HCT116 (cell line): ENCODE measurements around the gene SNF8. TPM values are rescaled to one million over a fixed set of nuclear protein-coding genes. Genes with fewer than 3 reads are reported as not detected.

Experiments
- ATAC-seq: fragments of 200-7000 bp; cut with Tn5 transposase; 2 replicates; pipeline ENCODE4 v1.9.1; 2020; ENCODE audit warnings: mild to moderate bottlenecking, moderate library complexity
- BruUV-seq: library from RNA; stranded (reverse); fragments of 400-500 nt; replicated peaks from 2 replicates; lab custom pipeline; 2021; lab: Mats Ljungman, UMichigan
- CTCF ChIA-PET: fragments of 300-600 bp; sonication (Branson Sonifier 250); formaldehyde crosslinking; loops from one replicate; lab custom pipeline; 2021; ENCODE audit warnings: antibody characterized with exemption; lab: Charles Lee
- POLR2A ChIA-PET: fragments of 300-600, 350-600 bp; sonication (Branson Sonifier 250); formaldehyde crosslinking; loops from one replicate; lab custom pipeline; 2021; ENCODE audit warnings: antibody characterized with exemption; lab: Charles Lee
- RAD21 ChIA-PET, 2 experiments: fragments of 300-600 bp; sonication (Branson Sonifier 250); formaldehyde crosslinking; loops; one replicate each; lab custom pipeline; 2023; ENCODE audit warnings: low total read pairs in 2 of 2; ENCODE audit not compliant: uncharacterized antibody in 2 of 2, unreplicated experiment in 2 of 2, low non-redundant PET in 1 of 2; lab: Charles Lee
- DNase-seq: peaks from one replicate; pipeline ENCODE4 v3.0.0-alpha.2; 2010; ENCODE audit warnings: low read depth, low spot score
- H2AFZ ChIP-seq: fragments of 200-600 bp; shearing (Covaris generic), sonication (generic); 2 replicates; pipeline ENCODE4 v1.6.1; 2017; ENCODE audit warnings: low read depth, mixed run types, mixed read lengths, antibody characterized with exemption, low read length; ENCODE audit not compliant: poor library complexity, severe bottlenecking
- H3K27ac ChIP-seq: 2 replicates; pipeline ENCODE4 v1.5.1; 2012; ENCODE audit warnings: low read depth, low read length
- H3K27me3 ChIP-seq: fragments of 200-600 bp; sonication (generic); 2 replicates; pipeline ENCODE4 v1.6.1; 2016; ENCODE audit warnings: mixed run types, low read length, mixed read lengths; ENCODE audit not compliant: insufficient read depth
- H3K36me3 ChIP-seq, 2 experiments: fragments of 200-500 bp in 1 of 2; fragments of 200-600 bp in 1 of 2; sonication (Bioruptor generic) in 1 of 2; sonication (generic) in 1 of 2; 2 replicates each; pipeline versions ENCODE4 v1.5.1 to v1.6.1; 2014 to 2016; ENCODE audit warnings: low read length in 2 of 2, inconsistent platforms in 1 of 2, mixed read lengths in 1 of 2, mixed run types in 1 of 2; ENCODE audit not compliant: insufficient read depth in 2 of 2, control insufficient read depth in 1 of 2
- H3K4me1 ChIP-seq, 2 experiments: fragments of 200-600 bp in 1 of 2; sonication (generic) in 1 of 2; 2 replicates each; pipeline versions ENCODE4 v1.5.1 to v1.6.1; 2012 to 2017; ENCODE audit warnings: low read length in 2 of 2, inconsistent platforms in 1 of 2, mild to moderate bottlenecking in 1 of 2, mixed read lengths in 1 of 2, mixed run types in 1 of 2, moderate library complexity in 1 of 2; ENCODE audit not compliant: insufficient read depth in 2 of 2, control insufficient read depth in 1 of 2
- H3K4me2 ChIP-seq: fragments of 200-600 bp; sonication (generic); 2 replicates; pipeline ENCODE4 v1.6.1; 2017; ENCODE audit warnings: mixed run types, low read length, mixed read lengths
- H3K4me3 ChIP-seq, 2 experiments: fragments of 200-600 bp in 1 of 2; sonication (generic) in 1 of 2; replicated peaks in 1 of 2; 2 replicates each; pipeline ENCODE4 v1.5.1; 2011 to 2016; ENCODE audit warnings: low read length in 2 of 2, control low read depth in 1 of 2, low read depth in 1 of 2, mild to moderate bottlenecking in 1 of 2, mixed read lengths in 1 of 2, mixed run types in 1 of 2
- H3K79me2 ChIP-seq: fragments of 200-600 bp; sonication (generic); 2 replicates; pipeline ENCODE4 v1.6.1; 2017; ENCODE audit warnings: mild to moderate bottlenecking, mixed run types, low read length, moderate library complexity, mixed read lengths; ENCODE audit not compliant: insufficient read depth
- H3K9ac ChIP-seq: fragments of 200-600 bp; sonication (generic); 2 replicates; pipeline ENCODE4 v1.6.1; 2016; ENCODE audit warnings: low read length, mixed read lengths
- H3K9me2 ChIP-seq: fragments of 200-600 bp; sonication (generic), shearing (Covaris generic); 2 replicates; pipeline ENCODE4 v1.6.1; 2017; ENCODE audit warnings: mixed run types, mild to moderate bottlenecking, moderate library complexity; ENCODE audit not compliant: insufficient read depth
- H3K9me3 ChIP-seq, 2 experiments: fragments of 200-500 bp in 1 of 2; fragments of 200-600 bp in 1 of 2; sonication (Bioruptor generic) in 1 of 2; sonication (generic) in 1 of 2; 2 replicates each; pipeline ENCODE4 v1.6.1; 2014 to 2017; ENCODE audit warnings: low read length in 2 of 2, mixed read lengths in 2 of 2, inconsistent platforms in 1 of 2, low read depth in 1 of 2, mild to moderate bottlenecking in 1 of 2, mixed run types in 1 of 2, moderate library complexity in 1 of 2; ENCODE audit not compliant: control insufficient read depth in 1 of 2, insufficient read depth in 1 of 2
- H4K20me1 ChIP-seq: fragments of 200-600 bp; sonication (generic), shearing (Covaris generic); 2 replicates; pipeline ENCODE4 v1.6.1; 2017; ENCODE audit warnings: mixed run types, mild to moderate bottlenecking, moderate library complexity; ENCODE audit not compliant: insufficient read depth
- ATF3 ChIP-seq: IDR thresholded peaks from 2 replicates; pipeline ENCODE4 v1.6.1; 2012
- CBX3 ChIP-seq: IDR thresholded peaks from 2 replicates; pipeline ENCODE4 v1.6.1; 2012; ENCODE audit warnings: low read depth
- CEBPB ChIP-seq: IDR thresholded peaks from 2 replicates; pipeline ENCODE4 v1.6.1; 2012; ENCODE audit warnings: low read depth
- CTCF ChIP-seq, 3 experiments: fragments of 200-600 bp in 1 of 3; sonication (generic) in 1 of 3; IDR thresholded peaks in 2 of 3; conservative IDR thresholded peaks in 1 of 3; 2 replicates each; pipeline ENCODE4 v1.5.1; 2012 to 2017; ENCODE audit warnings: low read depth in 2 of 3, low read length in 2 of 3, antibody characterized with exemption in 1 of 3, borderline replicate concordance in 1 of 3, control low read depth in 1 of 3, mild to moderate bottlenecking in 1 of 3, mixed read lengths in 1 of 3, mixed run types in 1 of 3, moderate library complexity in 1 of 3; ENCODE audit not compliant: insufficient read depth in 1 of 3
- EGR1 ChIP-seq: IDR thresholded peaks from 2 replicates; pipeline ENCODE4 v1.6.1; 2012; ENCODE audit warnings: low read depth
- ELF1 ChIP-seq: IDR thresholded peaks from 2 replicates; pipeline ENCODE4 v1.6.1; 2012; ENCODE audit warnings: low read depth, borderline replicate concordance
- EZH2phosphoT487 ChIP-seq: fragments of 200-600 bp; IDR thresholded peaks from 2 replicates; pipeline ENCODE4 v1.6.1; 2018; ENCODE audit warnings: antibody characterized with exemption, borderline replicate concordance
- FOSL1 ChIP-seq: IDR thresholded peaks from 2 replicates; pipeline ENCODE4 v1.6.1; 2012; ENCODE audit warnings: low read depth
- RAD21 ChIP-seq: IDR thresholded peaks from 2 replicates; pipeline ENCODE4 v1.6.1; 2012; ENCODE audit warnings: low read depth, mild to moderate bottlenecking
- SIN3A ChIP-seq: IDR thresholded peaks from 2 replicates; pipeline ENCODE4 v1.6.1; 2012; ENCODE audit warnings: low read depth
- SP1 ChIP-seq: IDR thresholded peaks from 2 replicates; pipeline ENCODE4 v1.6.1; 2012; ENCODE audit warnings: low read depth
- SRF ChIP-seq: IDR thresholded peaks from 2 replicates; pipeline ENCODE4 v1.6.1; 2012; ENCODE audit warnings: low read depth
- ZBTB33 ChIP-seq: IDR thresholded peaks from 2 replicates; pipeline ENCODE4 v1.6.1; 2011; ENCODE audit warnings: mild to moderate bottlenecking, low read length, moderate library complexity; ENCODE audit not compliant: insufficient replicate concordance; ENCODE audit errors: extremely low read depth
- ZFX ChIP-seq: fragments of 450-650 bp; IDR thresholded peaks from 2 replicates; pipeline ENCODE4 v1.6.1; 2017
- ZNF274 ChIP-seq: fragments of 200-500 bp; sonication (Bioruptor generic); IDR thresholded peaks from 2 replicates; pipeline ENCODE4 v1.6.1; 2014; ENCODE audit warnings: mild to moderate bottlenecking, low read depth, low read length, inconsistent platforms
- intact Hi-C: fragments of 100-400 bp; cut with micrococcal nuclease; formaldehyde crosslinking; loops from 2 replicates; pipeline ENCODE4 v1.10.0; 2022
- total RNA-seq: library from RNA; stranded (reverse); gene quantifications from one replicate; pipeline ENCODE4 v1.2.1, GENCODE V29; 2021; ENCODE audit not compliant: unreplicated experiment

SNF8 gene
- total RNA-seq, 1 experiment from 2014 or later = 178 TPM

- no peak overlapping the region for H3K9ac ChIP-seq
- no peak overlapping the region for H3K27ac ChIP-seq
- TF ChIP-seq RAD21 (no peak), ZNF274 (no peak), CBX3 (no peak), SP1 (no peak), FOSL1 (no peak), EZH2phosphoT487 (no peak), EGR1 (no peak), SRF (no peak)
- no peaks in the 10 kb centered on the region; a peak in 1 of 4 replicates for H3K4me1 ChIP-seq
- H2AFZ ChIP-seq = no peak overlapping the region
- no peaks in the 10 kb centered on the region for H3K79me2 ChIP-seq
- H3K4me3 ChIP-seq = no peak overlapping the region
- ATAC-seq (no peak), DNase-seq (no peak)
- ChIA-PET RAD21 (interaction anchor here in 1 of 2 experiments (0.8 kb wide), 1 partner anchor 110 kb away, joined by 3 read pairs; no protein-coding TSS in a partner anchor), CTCF (no interaction called here), POLR2A (no interaction called here)
- intact Hi-C loops = no loop called here
- peaks cover 3% of the 10 kb centered on the region; the same call in 1 of the 2 replicates for H4K20me1 ChIP-seq
- H3K9me2 ChIP-seq = no peaks in the 10 kb centered on the region
- H3K36me3 ChIP-seq = no peaks in the 10 kb centered on the region
- H3K27me3 ChIP-seq = peaks cover 36% of the 10 kb centered on the region
- no peak overlapping the region for H3K4me2 ChIP-seq
- H3K9me3 ChIP-seq = no peaks in the 10 kb centered on the region
- BruUV-seq = no TSS peak
Measured at GRCh38 chr17:48989100-48989499, 44.5 kb upstream of the SNF8 start.

GRCh38 chr17:48985436-48986245 is 41.0 kb upstream of the SNF8 start:
- Histone ChIP-seq H2AFZ (no peak overlapping the region), H3K27me3 (peaks cover 9% of the 10 kb centered on the region), H3K9me2 (no peaks in the 10 kb centered on the region), H3K27ac (no peak overlapping the region), H3K79me2 (no peaks in the 10 kb centered on the region), H3K4me1 (no peaks in the 10 kb centered on the region), H3K36me3 (no peaks in the 10 kb centered on the region), H3K9ac (no peak overlapping the region), H3K9me3 (no peaks in the 10 kb centered on the region), H3K4me3 (no peak overlapping the region), H4K20me1 (no peaks in the 10 kb centered on the region), H3K4me2 (no peak overlapping the region)
- intact Hi-C loops = no loop called here
- ATAC-seq = no peak
- POLR2A ChIA-PET = no interaction called here
- no peak for DNase-seq
- no TSS peak for BruUV-seq
- RAD21 ChIA-PET = no interaction called here
- CTCF ChIA-PET = interaction anchor here (1.2 kb wide), 1 partner anchor 47 kb away, joined by 4 read pairs; no protein-coding TSS in a partner anchor
- TF ChIP-seq CEBPB (no peak), ELF1 (no peak), ATF3 (no peak), EZH2phosphoT487 (no peak), RAD21 (no peak), SIN3A (no peak), ZBTB33 (no peak), SRF (no peak), CTCF (IDR thresholded peaks at IDR 0.05 in 2 of 3, conservative IDR thresholded peaks at IDR 0.05 in 1 of 3; ENCODE audit: borderline replicate concordance in 1 of 3, insufficient read depth in 1 of 3, low read depth in 2 of 3, low read length in 2 of 3) (no peak), ZFX (no peak)
